OCI-LY3 (cell line): ENCODE data around the gene ABCC10.

Experiments used
- H2AFZ ChIP-seq: fragments of 200-600, 300-600 bp; shearing (Covaris generic); 2 replicates; pipeline ENCODE4 v1.6.0; 2014; ENCODE audit warnings: antibody characterized with exemption, low read depth, low read length
- H3K27ac ChIP-seq: fragments of 200-600, 300-600 bp; sonication (generic); 2 replicates; pipeline ENCODE4 v1.5.1; 2014; ENCODE audit warnings: mild to moderate bottlenecking, low read length, moderate library complexity, mixed read lengths
- H3K27me3 ChIP-seq: fragments of 200-600, 300-600 bp; sonication (generic); 2 replicates; pipeline ENCODE4 v1.6.1; 2014; ENCODE audit warnings: low read depth, low read length, mixed read lengths
- H3K36me3 ChIP-seq: fragments of 200-600, 300-600 bp; sonication (generic); replicated peaks from 2 replicates; pipeline ENCODE3; 2014; ENCODE audit warnings: low read depth, low read length, mixed read lengths
- H3K4me1 ChIP-seq: fragments of 300-600, 200-600 bp; sonication (generic); 2 replicates; pipeline ENCODE4 v1.6.1; 2014; ENCODE audit warnings: low read length, mixed read lengths
- H3K4me2 ChIP-seq: fragments of 200-600, 300-600 bp; sonication (generic); 2 replicates; pipeline ENCODE4 v1.6.1; 2014; ENCODE audit warnings: low read length, mixed read lengths
- H3K4me3 ChIP-seq: fragments of 300-600, 200-600 bp; sonication (generic); 2 replicates; pipeline ENCODE4 v1.5.1; 2014; ENCODE audit warnings: antibody characterized with exemption, mild to moderate bottlenecking, low read length, moderate library complexity
- H3K79me2 ChIP-seq: fragments of 300-600, 200-600 bp; shearing (Covaris generic); 2 replicates; pipeline ENCODE4 v1.6.1; 2014; ENCODE audit warnings: mild to moderate bottlenecking, low read length, mixed read lengths
- H3K9ac ChIP-seq: fragments of 300-600, 200-600 bp; shearing (Covaris generic); 2 replicates; pipeline ENCODE4 v1.6.0; 2014; ENCODE audit warnings: mild to moderate bottlenecking, low read length, moderate library complexity
- H3K9me3 ChIP-seq: fragments of 200-600, 300-600 bp; shearing (Covaris generic); 2 replicates; pipeline ENCODE4 v1.6.1; 2014; ENCODE audit warnings: low read length, mixed read lengths; ENCODE audit not compliant: insufficient read depth
- H4K20me1 ChIP-seq: fragments of 200-600, 300-600 bp; sonication (generic); 2 replicates; pipeline ENCODE4 v1.6.1; 2016; ENCODE audit warnings: low read length, mixed read lengths; ENCODE audit not compliant: insufficient read depth
- EZH2phosphoT487 ChIP-seq: fragments of 200-600 bp; shearing (Covaris generic); IDR thresholded peaks from 2 replicates; pipeline ENCODE4 v1.6.1; 2018; ENCODE audit warnings: antibody characterized with exemption, mixed run types, low read depth
- TF ChIP-seq, protein P1 (sequence below): fragments of 200-600, 300-600 bp; sonication (generic); IDR thresholded peaks from 2 replicates; pipeline ENCODE4 v1.5.1; 2014; ENCODE audit warnings: antibody characterized with exemption, low read length, low read depth

The ABCC10 gene

GRCh38 chr6:43444582-43444981 is 17.2 kb downstream of the ABCC10 start:
- no peak overlapping the region for H3K4me3 ChIP-seq
- no peak overlapping the region for H3K4me2 ChIP-seq
- no peaks in the 10 kb centered on the region for H3K27me3 ChIP-seq
- TF ChIP-seq EZH2phosphoT487: no peak
- TF ChIP-seq, protein P1, sequence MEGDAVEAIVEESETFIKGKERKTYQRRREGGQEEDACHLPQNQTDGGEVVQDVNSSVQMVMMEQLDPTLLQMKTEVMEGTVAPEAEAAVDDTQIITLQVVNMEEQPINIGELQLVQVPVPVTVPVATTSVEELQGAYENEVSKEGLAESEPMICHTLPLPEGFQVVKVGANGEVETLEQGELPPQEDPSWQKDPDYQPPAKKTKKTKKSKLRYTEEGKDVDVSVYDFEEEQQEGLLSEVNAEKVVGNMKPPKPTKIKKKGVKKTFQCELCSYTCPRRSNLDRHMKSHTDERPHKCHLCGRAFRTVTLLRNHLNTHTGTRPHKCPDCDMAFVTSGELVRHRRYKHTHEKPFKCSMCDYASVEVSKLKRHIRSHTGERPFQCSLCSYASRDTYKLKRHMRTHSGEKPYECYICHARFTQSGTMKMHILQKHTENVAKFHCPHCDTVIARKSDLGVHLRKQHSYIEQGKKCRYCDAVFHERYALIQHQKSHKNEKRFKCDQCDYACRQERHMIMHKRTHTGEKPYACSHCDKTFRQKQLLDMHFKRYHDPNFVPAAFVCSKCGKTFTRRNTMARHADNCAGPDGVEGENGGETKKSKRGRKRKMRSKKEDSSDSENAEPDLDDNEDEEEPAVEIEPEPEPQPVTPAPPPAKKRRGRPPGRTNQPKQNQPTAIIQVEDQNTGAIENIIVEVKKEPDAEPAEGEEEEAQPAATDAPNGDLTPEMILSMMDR: no peak
- H2AFZ ChIP-seq: no peak overlapping the region
- no peaks in the 10 kb centered on the region for H3K79me2 ChIP-seq
- H3K4me1 ChIP-seq: no peaks in the 10 kb centered on the region
- no peak overlapping the region for H3K27ac ChIP-seq
- H4K20me1 ChIP-seq: no peaks in the 10 kb centered on the region
- H3K36me3 ChIP-seq: peaks cover 24% of the 10 kb centered on the region
- no peak overlapping the region for H3K9ac ChIP-seq
- no peaks in the 10 kb centered on the region for H3K9me3 ChIP-seq

DNA sequence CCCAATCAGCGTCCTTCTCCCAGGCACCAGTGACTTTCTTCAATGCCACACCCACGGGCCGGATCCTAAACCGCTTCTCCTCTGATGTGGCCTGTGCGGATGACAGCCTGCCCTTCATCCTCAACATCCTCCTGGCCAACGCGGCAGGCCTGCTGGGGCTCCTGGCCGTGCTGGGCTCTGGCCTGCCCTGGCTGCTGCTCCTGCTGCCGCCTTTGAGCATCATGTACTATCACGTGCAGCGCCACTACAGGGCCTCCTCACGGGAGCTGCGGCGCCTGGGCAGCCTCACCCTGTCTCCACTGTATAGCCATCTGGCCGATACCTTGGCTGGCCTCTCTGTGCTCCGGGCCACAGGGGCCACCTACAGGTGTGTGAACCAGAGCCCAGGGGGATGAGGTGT is 18.2 kb downstream of the ABCC10 start:
- Histone ChIP-seq H3K27ac (no peak overlapping the region), H3K36me3 (peaks cover 27% of the 10 kb centered on the region), H3K9me3 (no peaks in the 10 kb centered on the region), H2AFZ (no peak overlapping the region), H3K4me1 (no peaks in the 10 kb centered on the region), H3K4me2 (no peak overlapping the region), H4K20me1 (no peaks in the 10 kb centered on the region), H3K27me3 (no peaks in the 10 kb centered on the region), H3K9ac (no peak overlapping the region), H3K79me2 (no peaks in the 10 kb centered on the region), H3K4me3 (no peak overlapping the region)
- TF ChIP-seq EZH2phosphoT487: no peak
- TF ChIP-seq, protein P1: no peak

- Histone ChIP-seq H2AFZ (no peak overlapping the region), H4K20me1 (no peaks in the 10 kb centered on the region), H3K36me3 (peaks cover 31% of the 10 kb centered on the region), H3K9ac (no peak overlapping the region), H3K4me2 (no peak overlapping the region), H3K4me1 (no peaks in the 10 kb centered on the region), H3K27ac (no peak overlapping the region), H3K27me3 (no peaks in the 10 kb centered on the region), H3K9me3 (no peaks in the 10 kb centered on the region), H3K79me2 (no peaks in the 10 kb centered on the region), H3K4me3 (no peak overlapping the region)
- no peak for TF ChIP-seq EZH2phosphoT487
- TF ChIP-seq, protein P1: no peak
Measured at GRCh38 chr6:43447604-43448003, 20.3 kb downstream of the ABCC10 start.

DNA sequence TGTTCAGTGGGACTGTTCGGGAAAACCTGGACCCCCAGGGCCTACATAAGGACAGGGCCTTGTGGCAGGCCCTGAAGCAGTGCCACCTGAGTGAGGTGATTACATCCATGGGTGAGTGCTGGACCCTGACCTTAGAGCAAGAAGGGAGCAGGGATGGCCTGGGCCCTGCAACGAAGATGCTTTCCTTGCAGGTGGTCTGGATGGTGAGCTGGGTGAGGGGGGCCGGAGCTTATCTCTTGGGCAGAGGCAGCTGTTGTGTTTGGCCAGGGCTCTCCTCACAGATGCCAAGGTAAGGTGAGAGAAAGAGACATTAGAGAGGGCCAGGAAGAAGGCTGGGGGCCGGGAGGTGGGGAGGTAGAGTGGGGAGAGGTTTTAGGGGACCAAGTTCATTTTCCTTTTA is 21.6 kb downstream of the ABCC10 start:
- no peaks in the 10 kb centered on the region for H4K20me1 ChIP-seq
- H3K4me2 ChIP-seq: no peak overlapping the region
- H3K27me3 ChIP-seq: no peaks in the 10 kb centered on the region
- no peak for TF ChIP-seq EZH2phosphoT487
- TF ChIP-seq, protein P1: no peak
- H3K79me2 ChIP-seq: no peaks in the 10 kb centered on the region
- H3K9me3 ChIP-seq: no peaks in the 10 kb centered on the region
- no peak overlapping the region for H3K4me3 ChIP-seq
- no peak overlapping the region for H3K9ac ChIP-seq
- no peak overlapping the region for H3K27ac ChIP-seq
- H3K4me1 ChIP-seq: no peaks in the 10 kb centered on the region
- no peak overlapping the region for H2AFZ ChIP-seq
- peaks cover 32% of the 10 kb centered on the region for H3K36me3 ChIP-seq
